HG02981 (cell line): Measurements from ENCODE around the gene USE1.

Experiments used
- ATAC-seq: cut with Tn5 transposase; IDR thresholded peaks from one replicate; pipeline ENCODE4 v1.9.1; 2021; ENCODE audit warnings: mild to moderate bottlenecking, moderate library complexity; ENCODE audit not compliant: unreplicated experiment

USE1 gene

DNA sequence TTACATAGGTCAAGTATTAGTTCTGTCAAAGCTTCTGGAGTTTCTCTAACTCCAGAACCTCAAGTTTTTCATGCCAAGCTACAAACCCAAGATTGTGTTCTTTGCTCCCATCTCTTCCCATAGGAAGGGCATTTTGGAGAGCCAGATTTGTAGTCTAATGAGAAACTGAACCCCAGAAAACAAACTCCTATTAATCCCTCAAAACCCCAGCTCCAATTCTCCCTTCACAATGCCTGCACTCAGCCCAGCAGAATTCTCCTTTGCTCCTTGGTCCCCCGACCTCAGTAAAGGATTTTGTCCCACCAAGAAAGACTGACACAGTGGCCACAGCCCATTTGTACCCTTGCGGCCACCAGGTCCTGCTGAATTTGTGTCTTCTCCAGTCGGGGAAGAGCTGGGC lies 41.0 kb downstream of the USE1 start:
- no peak for ATAC-seq

DNA sequence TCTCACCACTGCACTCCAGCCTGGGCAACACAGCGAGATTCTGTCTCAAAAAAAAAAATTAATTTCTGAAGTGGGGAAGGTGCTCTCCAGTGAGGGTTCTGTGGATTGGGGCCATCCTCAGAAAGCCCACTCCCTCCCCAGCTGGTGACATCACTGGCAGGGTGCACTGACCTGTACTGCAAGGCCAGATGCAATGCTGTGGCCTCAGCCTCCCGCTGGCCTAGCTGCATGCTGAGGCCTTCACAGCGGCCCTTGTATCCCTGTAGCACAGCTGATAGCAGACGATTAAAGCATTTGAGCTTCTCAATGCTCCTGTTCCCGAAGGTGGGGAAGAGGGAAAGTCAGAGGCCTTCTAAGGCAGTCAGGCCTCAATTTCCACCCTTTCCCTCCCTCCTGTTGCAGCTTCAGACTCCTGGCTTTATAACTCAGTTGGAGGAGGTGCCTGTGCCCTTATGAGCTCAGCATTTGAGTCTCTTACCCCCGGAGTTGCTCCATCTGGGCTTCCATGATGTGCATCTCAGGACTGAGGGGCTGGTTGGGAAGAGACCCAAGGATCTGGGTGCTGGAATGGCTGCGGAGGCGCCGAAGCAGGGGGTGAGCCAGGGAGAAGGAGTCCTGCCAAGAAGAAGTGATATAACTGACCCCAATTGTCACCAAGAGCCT lies 44.1 kb downstream of the USE1 start:
- no peak for ATAC-seq

DNA sequence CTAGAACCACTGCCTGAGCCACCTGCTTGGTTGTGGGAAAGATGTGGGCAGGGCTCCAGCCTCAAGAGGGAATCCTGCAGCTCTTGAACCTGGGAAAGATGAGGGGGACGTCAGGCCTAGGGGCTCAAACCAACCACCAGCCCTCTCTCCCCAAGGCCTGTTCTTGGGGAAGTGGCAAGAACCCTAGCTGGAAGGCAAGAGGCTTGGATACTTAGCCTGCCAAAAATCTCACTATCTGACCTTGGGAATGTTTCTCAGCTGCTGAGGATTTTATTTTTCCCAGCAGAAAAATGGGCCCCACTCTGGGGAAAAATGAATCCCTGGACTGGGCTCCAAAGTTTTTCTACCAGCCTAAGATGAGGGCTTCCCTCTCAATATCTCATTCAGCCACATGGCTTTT lies 44.8 kb downstream of the USE1 start:
- ATAC-seq = no peak

DNA sequence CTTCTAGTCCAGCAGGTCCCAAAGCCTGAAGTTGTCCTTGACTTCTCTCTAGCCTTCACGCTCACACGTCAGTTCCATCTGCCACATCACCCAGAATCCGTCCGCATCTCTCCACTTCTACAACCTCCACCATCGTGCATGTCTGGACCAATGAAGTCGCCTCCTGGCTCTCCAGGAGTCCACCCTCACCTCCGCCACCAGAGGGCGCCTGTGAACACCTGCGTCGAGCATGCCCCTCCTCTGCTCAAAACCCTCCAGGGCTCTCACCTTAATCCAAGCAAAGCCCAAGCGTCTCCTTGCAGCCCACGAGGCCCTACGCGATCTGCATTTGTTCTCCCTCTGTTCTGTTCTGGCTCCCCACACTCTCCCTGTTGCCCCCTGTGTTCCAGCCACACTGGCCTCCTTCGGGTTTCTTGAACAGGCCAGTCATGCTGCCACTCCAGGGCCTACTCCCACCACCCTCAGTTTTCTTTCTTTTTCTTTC lies 45.7 kb downstream of the USE1 start:
- peak; percentile 69 for ATAC-seq

DNA sequence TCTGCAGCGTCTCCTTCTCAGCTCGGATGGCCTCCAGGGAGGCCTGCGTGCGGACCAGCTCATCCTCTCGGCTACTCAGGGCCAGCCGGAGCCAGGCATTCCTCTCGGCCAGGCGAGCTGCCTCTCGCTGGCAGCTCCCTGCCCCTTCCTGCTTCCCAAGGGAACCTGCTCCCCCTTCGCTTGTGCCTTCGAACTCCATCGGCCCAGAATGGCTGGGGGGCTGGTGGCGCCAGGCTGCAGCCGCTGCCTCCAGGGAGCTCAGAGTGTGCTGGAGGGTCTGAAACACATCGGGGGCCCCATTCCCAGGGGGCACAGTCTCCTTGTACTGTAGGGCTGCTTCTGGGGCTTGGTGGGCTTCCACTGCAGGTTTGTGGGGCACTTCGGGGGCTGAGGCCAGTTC lies 47.4 kb downstream of the USE1 start:
- ATAC-seq = no peak

DNA sequence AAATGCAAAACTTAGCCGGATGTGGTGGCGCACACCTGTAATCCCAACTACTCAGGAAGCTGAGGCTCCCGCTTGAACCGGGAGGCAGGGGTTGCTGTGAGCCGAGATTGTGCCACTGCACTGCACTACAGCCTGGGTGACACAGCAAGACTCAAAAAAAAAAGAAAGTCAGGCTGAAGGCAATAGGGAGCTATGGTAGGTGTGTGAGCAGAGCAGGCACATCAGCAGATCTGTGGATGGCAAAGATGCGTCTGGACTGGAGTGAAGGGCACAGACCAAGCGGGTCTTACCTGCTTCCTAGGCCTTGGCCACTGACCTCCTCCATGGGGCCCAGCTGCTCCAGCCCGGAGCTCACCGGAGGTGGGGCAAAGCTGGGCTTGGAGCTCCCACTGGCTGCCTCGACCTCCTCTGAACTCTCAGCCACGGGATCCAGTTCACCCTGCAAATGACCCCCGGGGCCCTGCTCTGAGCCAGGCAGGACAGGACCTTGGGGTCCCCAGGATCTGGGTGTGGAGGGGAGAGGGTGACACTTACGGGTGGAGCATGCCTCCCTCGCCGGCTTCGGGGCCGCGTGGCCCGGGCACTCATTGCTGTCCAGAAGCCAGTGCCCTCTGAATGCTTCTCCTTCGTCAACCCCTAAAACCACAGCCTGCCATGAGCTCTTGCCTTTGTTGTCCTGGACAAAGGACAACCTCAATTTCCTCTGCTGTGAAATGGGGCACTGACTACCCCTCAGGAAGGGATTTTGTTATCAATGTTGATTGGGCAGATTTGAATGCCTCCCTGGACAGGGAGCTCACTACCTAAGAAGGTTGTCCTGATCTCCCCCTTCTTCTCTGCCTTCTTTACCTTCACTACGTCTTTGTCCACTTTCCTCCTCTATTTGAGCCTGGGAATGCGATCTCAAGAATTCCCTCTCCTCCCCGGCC lies 48.8 kb downstream of the USE1 start:
- no peak for ATAC-seq

DNA sequence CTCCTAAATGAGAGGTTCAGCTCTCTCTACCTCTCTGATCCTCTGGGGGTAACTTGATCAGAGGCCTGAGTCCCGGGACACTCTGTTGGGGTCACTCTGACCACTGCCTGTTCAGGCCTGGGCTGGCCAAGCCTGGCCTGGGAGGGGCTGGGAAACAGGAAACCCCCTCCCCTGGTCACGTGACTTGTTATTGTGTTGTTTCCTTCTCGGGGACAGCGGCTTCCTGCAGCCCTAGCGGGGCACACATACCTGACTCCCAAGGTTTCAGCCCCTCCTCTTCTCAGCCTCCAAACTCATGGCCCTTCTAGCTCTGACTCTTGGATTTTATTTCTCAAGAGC lies 49.5 kb downstream of the USE1 start, which contains the start of gene USHBP1:
USHBP1 (minus strand) TSS at position 105 of the 339 bp plus-strand sequence. CDS start 446 bp downstream, outside the sequence.
- no peak for ATAC-seq

DNA sequence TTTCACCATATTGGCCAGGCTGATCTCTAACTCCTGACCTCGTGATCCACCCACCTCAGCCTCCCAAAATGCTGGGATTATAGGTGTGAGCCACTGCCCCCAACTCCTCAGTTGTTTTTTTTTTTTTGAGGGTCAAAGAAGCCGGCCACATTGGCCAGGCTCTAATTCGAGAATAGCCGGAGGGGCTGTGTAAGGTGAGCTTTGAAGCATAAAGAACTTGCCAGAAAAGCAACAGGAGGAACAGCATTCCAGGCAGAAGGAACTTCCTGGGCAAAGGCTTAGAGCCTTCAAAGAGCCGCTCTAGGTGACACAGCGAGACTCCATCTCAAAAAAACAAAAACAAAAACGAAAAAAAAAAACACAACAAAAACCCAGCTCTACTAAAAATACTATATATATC lies 50.9 kb downstream of the USE1 start:
- no peak for ATAC-seq

DNA sequence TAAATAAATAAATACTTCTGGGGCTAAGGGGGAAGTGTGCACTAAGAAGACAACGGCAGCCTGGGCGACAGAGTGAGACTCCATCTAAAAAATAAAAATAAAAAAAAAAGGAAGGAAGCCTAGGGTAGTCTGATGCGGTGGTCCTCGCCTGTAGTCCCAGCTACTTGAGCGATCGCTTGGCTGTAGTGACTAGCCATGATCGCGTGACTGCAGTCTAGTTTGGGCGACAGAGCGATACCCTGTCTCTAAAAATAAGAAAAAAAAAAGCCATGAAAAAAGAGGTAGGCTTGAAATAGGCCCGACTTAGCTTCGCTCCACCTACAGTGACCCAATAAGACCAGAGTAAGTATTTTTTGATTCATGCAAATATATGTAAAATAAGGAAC lies 51.4 kb downstream of the USE1 start:
- ATAC-seq = no peak

DNA sequence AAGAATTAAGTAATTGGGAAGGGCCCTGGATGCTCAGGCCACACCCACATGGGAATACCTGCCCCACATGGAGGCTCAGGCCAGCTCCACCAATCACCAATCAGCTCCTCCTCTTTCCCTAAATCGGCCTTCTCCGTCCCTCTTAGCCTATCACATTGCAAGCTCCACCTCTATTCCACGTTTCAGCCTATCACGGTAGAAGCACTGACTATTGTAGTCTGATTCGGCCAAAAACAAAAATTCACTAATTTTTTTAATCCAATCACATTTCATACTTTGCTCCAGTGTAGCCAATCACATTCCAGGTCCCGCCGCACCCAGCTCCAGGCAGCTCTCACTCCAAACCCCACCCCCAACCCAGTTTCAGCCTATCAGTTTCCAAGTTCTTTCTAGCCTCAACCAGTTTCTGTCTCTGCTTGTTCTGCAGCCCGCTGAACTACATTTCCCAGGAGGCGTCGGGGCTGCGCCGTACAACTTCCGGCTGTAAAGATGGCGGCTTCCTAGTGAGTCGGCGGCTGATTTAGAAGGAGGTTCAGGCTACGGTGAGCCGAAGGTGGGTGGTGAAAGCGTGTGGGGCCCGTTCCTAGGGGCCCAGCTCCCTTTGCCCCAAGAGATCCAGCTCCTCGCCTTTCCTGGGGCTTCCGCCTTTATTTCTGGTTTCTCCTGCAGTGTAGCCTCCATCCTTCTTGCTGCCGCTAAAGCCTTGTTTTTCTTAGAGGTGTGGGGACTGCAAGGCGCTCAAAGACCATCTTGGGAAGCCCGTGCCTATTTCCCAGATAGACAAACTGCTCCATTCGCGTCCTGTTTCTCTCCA lies 52.0 kb downstream of the USE1 start, which contains the start of gene BABAM1:
BABAM1 (plus strand) TSS at position 469 of the 814 bp plus-strand sequence. CDS start 1,364 bp downstream, outside the sequence.
- peak; percentile 87 for ATAC-seq

DNA sequence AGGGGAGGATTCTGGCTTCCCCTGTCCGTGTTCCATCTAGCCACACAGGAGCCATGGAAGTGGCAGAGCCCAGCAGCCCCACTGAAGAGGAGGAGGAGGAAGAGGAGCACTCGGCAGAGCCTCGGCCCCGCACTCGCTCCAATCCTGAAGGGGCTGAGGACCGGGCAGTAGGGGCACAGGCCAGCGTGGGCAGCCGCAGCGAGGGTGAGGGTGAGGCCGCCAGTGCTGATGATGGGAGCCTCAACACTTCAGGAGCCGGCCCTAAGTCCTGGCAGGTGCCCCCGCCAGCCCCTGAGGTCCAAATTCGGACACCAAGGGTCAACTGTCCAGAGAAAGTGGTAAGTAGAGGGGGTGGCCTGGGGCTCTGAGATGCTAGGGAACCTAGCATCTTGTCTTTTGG lies 53.6 kb downstream of the USE1 start:
- ATAC-seq = no peak
